Adrenal gland (tissue), 5 donors: ENCODE measurements around the gene ANXA1.

Experiments
- POLR2A ChIP-seq, 2 donors: fragments of 450-650 bp; IDR thresholded peaks; one replicate each; pipeline ENCODE4 v1.6.1; 2017; ENCODE audit warnings: antibody characterized with exemption in 2 of 2, mild to moderate bottlenecking in 2 of 2, moderate library complexity in 1 of 2
- TF ChIP-seq, protein P1 (sequence below), 6 experiments: fragments of 450-650 bp in 4 of 6; fragments of 200-600 bp in 2 of 6; sonication (generic) in 1 of 6; IDR thresholded peaks; 1 replicate in 5 of 6; 2 replicates in 1 of 6; pipeline versions ENCODE4 v1.5.1 to v1.8.0; 2016 to 2021; ENCODE audit warnings: antibody characterized with exemption in 6 of 6, mild to moderate bottlenecking in 2 of 6, moderate library complexity in 1 of 6
- donor health status: DM: no; HTN: no; CAD: no.

DNA sequence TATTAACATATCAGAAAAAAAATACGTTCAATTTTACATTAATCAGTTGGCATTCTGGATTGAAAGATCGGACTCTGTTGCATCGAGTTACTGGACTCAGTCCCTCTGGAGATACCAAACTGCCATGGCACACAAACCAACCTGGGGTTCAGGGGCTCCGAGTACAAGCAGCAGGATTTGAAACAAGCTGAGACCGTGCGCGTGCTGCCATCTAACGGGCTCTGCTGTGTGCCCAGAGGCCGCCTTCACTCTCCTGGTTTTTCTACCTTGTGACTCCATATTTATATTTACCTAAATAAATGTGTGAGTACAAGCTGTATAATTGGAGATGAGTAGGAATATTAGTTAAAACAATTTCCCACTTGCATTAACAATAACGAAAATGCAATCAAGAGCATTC lies 48.2 kb downstream of the ANXA1 start:
- TF ChIP-seq POLR2A (IDR thresholded peaks at IDR 0.05), result no peak
- TF ChIP-seq, protein P1, sequence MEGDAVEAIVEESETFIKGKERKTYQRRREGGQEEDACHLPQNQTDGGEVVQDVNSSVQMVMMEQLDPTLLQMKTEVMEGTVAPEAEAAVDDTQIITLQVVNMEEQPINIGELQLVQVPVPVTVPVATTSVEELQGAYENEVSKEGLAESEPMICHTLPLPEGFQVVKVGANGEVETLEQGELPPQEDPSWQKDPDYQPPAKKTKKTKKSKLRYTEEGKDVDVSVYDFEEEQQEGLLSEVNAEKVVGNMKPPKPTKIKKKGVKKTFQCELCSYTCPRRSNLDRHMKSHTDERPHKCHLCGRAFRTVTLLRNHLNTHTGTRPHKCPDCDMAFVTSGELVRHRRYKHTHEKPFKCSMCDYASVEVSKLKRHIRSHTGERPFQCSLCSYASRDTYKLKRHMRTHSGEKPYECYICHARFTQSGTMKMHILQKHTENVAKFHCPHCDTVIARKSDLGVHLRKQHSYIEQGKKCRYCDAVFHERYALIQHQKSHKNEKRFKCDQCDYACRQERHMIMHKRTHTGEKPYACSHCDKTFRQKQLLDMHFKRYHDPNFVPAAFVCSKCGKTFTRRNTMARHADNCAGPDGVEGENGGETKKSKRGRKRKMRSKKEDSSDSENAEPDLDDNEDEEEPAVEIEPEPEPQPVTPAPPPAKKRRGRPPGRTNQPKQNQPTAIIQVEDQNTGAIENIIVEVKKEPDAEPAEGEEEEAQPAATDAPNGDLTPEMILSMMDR (IDR thresholded peaks at IDR 0.05), result no peak
